DND-41 (cell line): Measurements from ENCODE around the gene SLC66A2.
"Not testable (repeated sequence)": the region's sequence is repeated elsewhere in the genome, so short reads cannot be mapped to it uniquely, and the experiment has no call there.

Experiments used
- ATAC-seq: fragments of 200-7000 bp; cut with Tn5 transposase; 3 replicates; pipeline ENCODE4 v1.9.1; 2021; ENCODE audit warnings: low read depth; ENCODE audit not compliant: insufficient read depth
- DNase-seq: peaks from one replicate; pipeline ENCODE4 v3.0.0-alpha.2; 2020
- H2AFZ ChIP-seq: 2 replicates; pipeline ENCODE4 v1.6.0; 2012; ENCODE audit warnings: low read depth, low read length
- H3K27ac ChIP-seq: 2 replicates; pipeline ENCODE4 v1.5.1; 2012; ENCODE audit warnings: low read length, inconsistent platforms
- H3K27me3 ChIP-seq: fragments of 200-600 bp; sonication (generic); 2 replicates; pipeline ENCODE4 v1.6.0; 2012; ENCODE audit warnings: low read length, mild to moderate bottlenecking, inconsistent platforms; ENCODE audit not compliant: insufficient read depth, poor library complexity
- H3K36me3 ChIP-seq: 2 replicates; pipeline ENCODE4 v1.5.1; 2012; ENCODE audit warnings: low read length, inconsistent platforms; ENCODE audit not compliant: insufficient read depth
- H3K4me1 ChIP-seq: 2 replicates; pipeline ENCODE4 v1.5.1; 2012; ENCODE audit warnings: mild to moderate bottlenecking, low read length; ENCODE audit not compliant: insufficient read depth
- H3K4me2 ChIP-seq: 2 replicates; pipeline ENCODE4 v1.6.0; 2012; ENCODE audit warnings: mild to moderate bottlenecking, moderate library complexity, low read length, inconsistent platforms; ENCODE audit not compliant: insufficient read depth
- H3K4me3 ChIP-seq, 2 experiments: fragments of 200-600 bp in 1 of 2; shearing (Covaris generic) in 1 of 2; 2 replicates each; pipeline ENCODE4 v1.5.1; 2012 to 2016; ENCODE audit warnings: inconsistent platforms in 2 of 2, low read length in 2 of 2, mild to moderate bottlenecking in 2 of 2, low read depth in 1 of 2, moderate library complexity in 1 of 2
- H3K79me2 ChIP-seq: 2 replicates; pipeline ENCODE4 v1.6.0; 2012; ENCODE audit warnings: low read length, inconsistent platforms; ENCODE audit not compliant: insufficient read depth
- H3K9ac ChIP-seq: 2 replicates; pipeline ENCODE4 v1.6.0; 2012; ENCODE audit warnings: low read depth, mild to moderate bottlenecking, inconsistent platforms, low read length, moderate library complexity
- H3K9me3 ChIP-seq: 2 replicates; pipeline ENCODE4 v1.5.1; 2012; ENCODE audit warnings: low read length, moderate library complexity, mild to moderate bottlenecking, inconsistent platforms; ENCODE audit not compliant: insufficient read depth, severe bottlenecking
- H4K20me1 ChIP-seq: 2 replicates; pipeline ENCODE4 v1.6.0; 2012; ENCODE audit warnings: low read length; ENCODE audit not compliant: insufficient read depth
- EZH2 ChIP-seq: IDR thresholded peaks from 3 replicates; pipeline ENCODE4 v1.6.1; 2012; ENCODE audit warnings: borderline replicate concordance, low read depth, mild to moderate bottlenecking, moderate library complexity, low read length, inconsistent platforms; ENCODE audit not compliant: severe bottlenecking
- TF ChIP-seq, protein P1 (sequence below): IDR thresholded peaks from 2 replicates; pipeline ENCODE4 v1.5.1; 2012; ENCODE audit warnings: borderline replicate concordance, low read length, moderate library complexity, mild to moderate bottlenecking; ENCODE audit not compliant: poor library complexity, severe bottlenecking; ENCODE audit errors: extremely low read depth

Gene SLC66A2

DNA sequence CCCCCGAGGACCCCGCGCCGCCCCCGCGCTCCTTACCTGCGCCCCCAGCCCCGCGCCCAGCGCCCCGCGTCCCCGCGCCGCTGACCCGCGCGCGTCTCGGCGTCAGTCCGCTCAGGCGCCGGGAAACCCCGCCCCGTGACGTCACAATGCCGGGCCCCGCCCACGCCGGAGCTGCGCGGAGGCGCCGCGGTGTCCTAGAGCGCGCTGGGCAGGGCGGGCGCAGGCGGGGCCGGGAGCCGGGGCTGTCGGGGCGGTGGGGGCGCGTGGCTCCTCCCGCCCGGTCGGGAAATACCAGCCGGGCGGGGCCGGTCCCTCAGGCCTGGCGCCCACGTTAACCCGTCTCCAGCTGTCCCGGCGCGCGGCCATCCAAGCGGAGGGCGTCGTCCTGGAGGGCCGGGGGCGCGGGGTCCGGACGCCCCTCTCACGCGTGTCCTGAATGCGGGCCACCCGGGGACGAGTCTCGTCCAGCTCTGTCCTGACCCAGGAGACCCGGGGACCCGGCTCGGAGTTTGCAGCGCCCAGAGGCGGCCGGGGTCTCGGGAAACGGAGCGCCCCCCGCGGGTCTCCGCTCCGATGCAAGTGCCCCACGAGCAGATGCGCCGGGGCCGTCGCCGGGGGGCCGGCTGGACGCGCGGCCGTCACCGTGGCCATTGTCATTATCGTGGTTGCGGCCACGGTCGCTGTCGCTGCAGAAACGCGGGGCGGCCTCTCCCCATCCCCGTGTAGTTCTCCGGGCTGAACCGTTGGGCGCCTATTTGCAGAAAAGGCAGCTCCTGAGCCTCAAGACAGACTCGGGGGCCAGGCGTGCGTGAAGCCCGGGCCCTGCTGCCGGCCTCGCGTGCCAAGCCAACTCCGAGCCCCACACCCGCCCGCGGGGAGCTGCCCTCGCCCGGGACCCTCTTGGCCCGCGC is at the start of gene SLC66A2:
SLC66A2 (minus strand) TSS at position 109 of the 911 bp plus-strand sequence. CDS start 727 bp downstream, outside the sequence.
- Histone ChIP-seq H3K9ac (peak within 1 kb of the TSS; percentile 71), H3K4me3 (peak within 1 kb of the TSS; percentile 79 to 96; a peak in 3 of 4 replicates), H3K4me2 (peak within 1 kb of the TSS; percentile 100), H3K36me3 (peaks cover 21% of the 10 kb centered on the region), H4K20me1 (peaks cover 35% of the 10 kb centered on the region), H3K79me2 (peaks cover 44% of the 10 kb centered on the region), H3K4me1 (peaks cover 38% of the 10 kb centered on the region), H3K27me3 (no peaks in the 10 kb centered on the region), H2AFZ (peak within 1 kb of the TSS; percentile 77), H3K9me3 (no peaks in the 10 kb centered on the region), H3K27ac (peak within 1 kb of the TSS; percentile 73)
- ATAC-seq (peak; percentile 89), DNase-seq (peak; percentile 92)
- TF ChIP-seq, protein P1, sequence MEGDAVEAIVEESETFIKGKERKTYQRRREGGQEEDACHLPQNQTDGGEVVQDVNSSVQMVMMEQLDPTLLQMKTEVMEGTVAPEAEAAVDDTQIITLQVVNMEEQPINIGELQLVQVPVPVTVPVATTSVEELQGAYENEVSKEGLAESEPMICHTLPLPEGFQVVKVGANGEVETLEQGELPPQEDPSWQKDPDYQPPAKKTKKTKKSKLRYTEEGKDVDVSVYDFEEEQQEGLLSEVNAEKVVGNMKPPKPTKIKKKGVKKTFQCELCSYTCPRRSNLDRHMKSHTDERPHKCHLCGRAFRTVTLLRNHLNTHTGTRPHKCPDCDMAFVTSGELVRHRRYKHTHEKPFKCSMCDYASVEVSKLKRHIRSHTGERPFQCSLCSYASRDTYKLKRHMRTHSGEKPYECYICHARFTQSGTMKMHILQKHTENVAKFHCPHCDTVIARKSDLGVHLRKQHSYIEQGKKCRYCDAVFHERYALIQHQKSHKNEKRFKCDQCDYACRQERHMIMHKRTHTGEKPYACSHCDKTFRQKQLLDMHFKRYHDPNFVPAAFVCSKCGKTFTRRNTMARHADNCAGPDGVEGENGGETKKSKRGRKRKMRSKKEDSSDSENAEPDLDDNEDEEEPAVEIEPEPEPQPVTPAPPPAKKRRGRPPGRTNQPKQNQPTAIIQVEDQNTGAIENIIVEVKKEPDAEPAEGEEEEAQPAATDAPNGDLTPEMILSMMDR = peak; percentile 9
- no peak for TF ChIP-seq EZH2

DNA sequence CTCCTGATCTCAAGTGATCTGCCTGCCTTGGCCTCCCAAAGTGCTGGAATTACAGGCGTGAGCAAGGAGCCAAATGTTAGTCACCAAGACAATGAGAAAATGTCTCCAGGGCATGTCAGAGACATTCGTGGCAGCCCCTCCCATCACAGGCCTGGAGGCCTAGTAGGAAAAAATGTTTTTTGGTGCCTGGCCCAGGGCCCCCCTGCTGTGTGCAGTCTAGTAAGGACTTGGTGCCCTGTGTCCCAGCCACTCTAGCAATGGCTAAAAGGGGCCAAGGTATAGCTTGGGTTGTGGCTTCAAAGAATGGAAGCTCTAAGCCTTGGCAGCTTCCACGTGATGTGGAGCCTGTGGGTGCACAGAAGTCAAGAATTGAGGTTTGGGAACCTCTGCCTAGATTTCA is 49.4 kb upstream of the SLC66A2 start:
- no peak overlapping the region for H3K27ac ChIP-seq
- H3K27me3 ChIP-seq = no peaks in the 10 kb centered on the region
- ATAC-seq (no peak), DNase-seq (no peak)
- H2AFZ ChIP-seq = no peak overlapping the region
- H3K36me3 ChIP-seq = no peaks in the 10 kb centered on the region
- H3K9ac ChIP-seq = no peak overlapping the region
- H3K4me3 ChIP-seq = no peak overlapping the region
- no peak overlapping the region for H3K4me2 ChIP-seq
- no peaks in the 10 kb centered on the region for H3K79me2 ChIP-seq
- H3K9me3 ChIP-seq = peaks cover 13% of the 10 kb centered on the region
- no peaks in the 10 kb centered on the region for H3K4me1 ChIP-seq
- no peaks in the 10 kb centered on the region for H4K20me1 ChIP-seq
- TF ChIP-seq EZH2 = no peak
- TF ChIP-seq, protein P1 = no peak

DNA sequence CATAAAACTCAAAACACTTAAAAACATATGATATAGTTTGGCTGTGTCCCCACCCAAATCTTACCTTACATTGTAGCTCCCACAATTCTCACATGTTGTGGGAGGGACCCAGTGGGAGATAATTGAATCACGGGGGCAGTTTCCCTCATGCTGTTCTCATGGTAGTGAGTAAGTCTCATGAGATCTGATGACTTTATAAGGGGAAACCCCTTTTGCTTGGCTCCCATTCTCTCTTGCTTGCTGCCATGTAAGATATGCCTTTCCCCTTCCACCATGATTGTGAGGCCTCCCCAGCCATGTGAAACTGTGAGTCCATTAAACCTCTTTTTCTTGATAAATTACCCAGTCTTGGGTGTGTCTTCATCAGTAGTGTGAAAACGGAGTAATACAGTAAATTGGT is 48.2 kb upstream of the SLC66A2 start:
- H2AFZ ChIP-seq, DNase-seq, H3K27ac ChIP-seq, H3K9ac ChIP-seq, H3K4me2 ChIP-seq, H3K4me3 ChIP-seq, H3K27me3 ChIP-seq, H4K20me1 ChIP-seq, H3K4me1 ChIP-seq, ATAC-seq, H3K36me3 ChIP-seq, H3K79me2 ChIP-seq: not testable (repeated sequence)
- H3K9me3 ChIP-seq = peaks cover 13% of the 10 kb centered on the region

DNA sequence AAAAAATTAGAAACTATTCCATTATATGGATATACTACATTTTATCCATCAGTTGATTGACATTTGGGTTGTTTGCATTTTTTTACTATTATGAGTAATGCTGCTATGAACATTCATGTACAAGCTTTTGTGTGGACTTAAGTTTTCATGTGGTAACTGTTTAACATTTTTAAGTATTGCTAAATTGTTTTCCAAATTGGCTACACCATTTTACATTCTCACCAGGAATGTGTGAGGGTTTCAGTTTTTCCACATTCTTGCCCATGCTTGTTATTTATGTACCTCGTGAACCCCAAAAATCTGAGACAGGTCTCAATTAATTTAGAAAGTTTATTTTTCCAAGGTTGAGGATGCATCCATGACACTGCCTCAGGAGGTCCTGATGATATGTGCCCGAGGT is 40.0 kb upstream of the SLC66A2 start:
- Histone ChIP-seq H3K4me2 (no peak overlapping the region), H3K4me1 (peaks cover 20% of the 10 kb centered on the region), H2AFZ (no peak overlapping the region), H3K9ac (no peak overlapping the region), H3K4me3 (no peak overlapping the region), H3K9me3 (no peaks in the 10 kb centered on the region), H3K27ac (no peak overlapping the region), H4K20me1 (peaks cover 13% of the 10 kb centered on the region), H3K79me2 (peaks cover 30% of the 10 kb centered on the region), H3K27me3 (no peaks in the 10 kb centered on the region), H3K36me3 (peaks cover 6% of the 10 kb centered on the region)
- no peak for DNase-seq
- TF ChIP-seq EZH2 = no peak
- TF ChIP-seq, protein P1 = no peak
- no peak for ATAC-seq
